Tibial nerve (tissue), 4 donors: Measurements from ENCODE around the gene FIG4.

ENCODE experiments used
- CTCF ChIP-seq, 5 experiments: fragments of 200-600 bp in 3 of 5; fragments of 450-650 bp in 2 of 5; sonication (generic) in 3 of 5; IDR thresholded peaks; one replicate each; pipeline ENCODE4 v1.5.1; 2016 to 2019; ENCODE audit warnings: antibody characterized with exemption in 5 of 5, mild to moderate bottlenecking in 3 of 5, moderate library complexity in 2 of 5
- EP300 ChIP-seq, 2 donors: sonication (generic); formaldehyde crosslinking; IDR thresholded peaks; one replicate each; pipeline ENCODE4 v1.6.1; 2017; ENCODE audit warnings: antibody characterized with exemption in 2 of 2, mild to moderate bottlenecking in 1 of 2
- POLR2A ChIP-seq, 2 donors: fragments of 450-650 bp; IDR thresholded peaks; one replicate each; pipeline ENCODE4 v1.6.1; 2017; ENCODE audit warnings: antibody characterized with exemption in 2 of 2, mild to moderate bottlenecking in 2 of 2, moderate library complexity in 2 of 2

- TF ChIP-seq CTCF (IDR thresholded peaks at IDR 0.05), result no peak
- TF ChIP-seq POLR2A (IDR thresholded peaks at IDR 0.05), result no peak
- no peak for TF ChIP-seq EP300 (IDR thresholded peaks at IDR 0.05)
Observed at GRCh38 chr6:109820706-109821350, 129.7 kb downstream of the FIG4 start.
